RPMI8226 (cell line): ENCODE results near the gene UNC119.
A peak's percentile ranks its signal among the peaks of the same experiment; 100 is the strongest.
"Not testable (repeated sequence)": the region's sequence is repeated elsewhere in the genome, so short reads cannot be mapped to it uniquely, and the experiment has no call there.

Source experiments
- DNase-seq: peaks from one replicate; pipeline ENCODE4 v3.0.0-alpha.2; 2015

UNC119 gene

DNA sequence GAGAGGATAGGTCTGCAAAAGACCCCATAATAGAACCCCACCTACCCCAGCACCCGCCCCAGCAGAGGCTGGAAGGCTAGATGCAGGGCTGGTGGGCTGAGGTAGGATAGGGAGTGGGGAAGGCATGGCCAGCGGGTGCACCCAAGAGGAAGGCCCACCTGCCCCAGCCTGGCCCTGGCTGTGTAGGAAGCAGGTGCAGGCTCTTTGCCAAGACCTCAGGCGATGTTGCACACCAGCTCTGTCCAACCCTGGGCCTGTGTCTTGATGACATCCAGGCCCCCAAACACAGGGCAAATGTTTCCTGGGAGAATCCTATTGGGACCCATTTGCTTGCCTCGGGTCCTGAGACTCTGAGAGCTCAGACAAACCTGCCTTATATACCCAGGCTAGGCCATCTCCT is 12.2 kb downstream of the UNC119 start:
- DNase-seq, result no peak

DNA sequence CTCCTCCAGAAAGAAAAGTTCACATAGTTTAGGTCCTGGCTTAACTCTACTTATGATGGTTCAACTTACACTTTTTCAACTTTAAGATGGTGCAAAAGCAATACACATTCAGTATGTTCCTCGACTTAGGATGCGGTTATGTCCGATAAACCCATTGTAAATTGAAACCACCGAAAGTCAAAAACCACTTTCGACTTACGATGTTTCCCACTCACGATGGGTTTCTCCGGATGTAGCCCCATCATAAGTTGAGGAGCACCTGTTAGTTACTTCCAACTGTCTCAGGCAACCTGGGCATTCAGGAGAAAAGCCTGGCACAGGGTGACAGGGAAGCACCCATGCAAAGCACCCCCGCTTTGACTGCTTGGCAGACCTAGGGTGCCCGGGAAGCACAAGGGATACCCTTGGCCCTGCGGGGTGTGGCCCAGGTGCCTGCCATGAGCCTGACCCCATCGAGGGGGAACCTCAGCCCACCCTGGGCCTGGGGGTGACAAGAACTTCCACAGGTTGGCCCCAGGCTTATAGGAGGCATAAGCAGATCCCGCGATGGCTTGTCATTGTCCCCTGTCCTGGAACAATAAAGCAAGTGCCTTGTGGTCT is 14.0 kb downstream of the UNC119 start:
- DNase-seq, result peak; percentile 41

DNA sequence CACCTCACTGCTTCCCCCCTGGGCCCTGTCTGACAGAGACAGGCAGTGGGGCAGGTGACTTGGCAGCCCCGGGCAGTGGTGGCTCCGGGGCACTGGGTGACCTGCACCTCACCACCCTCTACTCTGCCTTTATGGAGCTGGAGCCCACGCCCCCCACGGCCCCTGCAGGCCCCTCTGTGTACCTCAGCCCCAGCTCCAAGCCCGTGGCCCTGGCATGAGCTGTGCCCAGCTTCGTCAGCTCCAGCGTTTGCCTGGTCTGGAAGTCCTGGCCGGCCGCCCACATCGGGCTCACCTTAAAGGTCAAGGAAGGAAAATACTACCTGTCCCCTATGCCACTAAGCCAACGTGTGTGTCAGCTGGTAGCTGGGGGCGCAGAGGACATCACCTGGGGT is 15.2 kb downstream of the UNC119 start:
- DNase-seq, result no peak

DNA sequence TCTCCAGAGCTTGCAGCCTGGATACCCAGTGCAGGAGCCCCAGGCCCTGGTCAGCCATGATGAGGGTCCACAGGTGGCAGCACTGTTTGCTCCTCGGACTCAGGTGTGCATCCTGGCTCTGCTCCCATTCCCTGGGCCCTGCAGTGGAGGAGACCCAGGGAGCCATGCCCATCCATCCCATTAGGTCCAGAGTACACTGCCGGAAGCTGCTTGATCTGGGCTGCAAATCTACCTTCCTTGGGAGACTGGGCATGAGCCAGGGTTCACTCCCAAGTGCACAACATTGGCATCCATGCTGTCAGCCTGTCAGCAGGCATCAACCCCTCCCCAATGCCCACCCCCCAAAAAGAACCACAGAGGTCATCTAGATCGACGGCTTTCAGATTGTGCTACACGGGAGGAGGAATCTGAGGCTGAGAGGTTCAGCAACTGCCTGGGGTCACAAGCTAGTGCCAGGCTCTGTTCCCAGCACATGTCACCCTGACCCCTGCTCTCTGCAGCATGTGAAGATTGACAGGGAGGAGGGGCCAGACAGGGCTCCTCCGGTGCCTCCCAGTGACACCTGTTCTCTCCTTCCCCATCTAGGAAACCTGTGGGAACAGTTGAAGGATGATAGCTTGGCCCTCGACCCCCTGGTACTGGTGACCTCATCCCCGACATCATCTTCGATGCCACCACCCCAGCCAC is 15.7 kb downstream of the UNC119 start:
- DNase-seq, result no peak

DNA sequence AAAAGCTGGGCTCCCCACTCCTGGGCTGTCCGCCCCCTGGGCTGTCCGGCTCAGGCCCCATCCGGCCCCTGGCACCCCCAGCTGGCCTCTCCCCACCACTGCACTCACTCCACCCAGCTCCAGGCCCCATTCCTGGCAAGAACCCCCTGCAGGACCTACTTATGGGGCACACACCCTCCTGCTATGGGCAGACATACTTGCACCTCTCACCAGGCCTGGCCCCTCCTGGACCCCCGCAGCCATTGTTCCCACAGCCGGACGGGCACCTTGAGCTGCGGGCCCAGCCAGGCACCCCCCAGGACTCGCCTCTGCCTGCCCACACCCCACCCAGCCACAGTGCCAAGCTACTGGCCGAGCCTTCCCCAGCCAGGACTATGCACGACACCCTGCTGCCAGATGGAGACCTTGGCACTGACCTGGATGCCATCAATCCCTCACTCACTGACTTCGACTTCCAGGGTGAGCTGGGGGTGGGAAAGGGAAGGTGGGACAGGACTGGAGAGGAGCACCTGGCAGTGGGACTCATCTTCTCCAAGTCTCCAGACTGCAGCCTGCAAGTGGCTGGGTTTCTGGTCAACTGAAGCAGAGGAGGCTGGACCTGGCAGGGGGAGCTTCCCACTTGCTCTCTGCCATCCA is 17.6 kb downstream of the UNC119 start:
- DNase-seq, result no peak

DNA sequence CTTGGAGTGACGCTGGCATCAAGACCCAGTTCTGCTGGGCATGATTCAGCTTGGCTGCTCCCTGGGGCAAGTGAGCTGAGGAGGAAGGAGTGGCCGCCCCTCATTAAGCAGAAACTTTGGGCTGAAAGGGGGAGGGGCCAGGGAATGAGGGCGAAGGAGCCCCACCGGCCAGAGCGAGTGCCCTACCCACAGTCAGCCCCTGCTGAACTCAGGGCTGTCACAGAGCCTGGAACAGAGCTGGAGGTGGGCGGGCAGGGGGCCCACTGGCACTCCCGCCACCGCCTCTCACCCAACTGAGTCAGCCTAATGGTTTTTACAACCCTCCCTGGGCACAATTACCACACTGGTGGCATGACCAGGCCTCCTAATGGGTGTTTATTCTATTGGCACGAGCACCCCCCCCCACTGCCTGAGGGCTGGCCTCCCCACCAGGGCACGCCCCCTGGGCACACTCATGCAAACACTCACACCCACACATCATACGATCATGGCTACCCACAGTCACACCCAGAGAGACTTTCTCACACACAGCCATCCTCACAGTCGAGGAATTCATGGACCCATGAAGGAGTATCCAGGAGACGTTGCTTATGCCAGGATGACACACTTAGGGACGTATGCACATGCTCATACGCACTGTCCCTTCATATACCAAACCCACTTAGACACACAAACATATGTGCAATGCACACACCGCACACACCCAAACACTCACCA is 19.2 kb downstream of the UNC119 start:
- no peak for DNase-seq

DNA sequence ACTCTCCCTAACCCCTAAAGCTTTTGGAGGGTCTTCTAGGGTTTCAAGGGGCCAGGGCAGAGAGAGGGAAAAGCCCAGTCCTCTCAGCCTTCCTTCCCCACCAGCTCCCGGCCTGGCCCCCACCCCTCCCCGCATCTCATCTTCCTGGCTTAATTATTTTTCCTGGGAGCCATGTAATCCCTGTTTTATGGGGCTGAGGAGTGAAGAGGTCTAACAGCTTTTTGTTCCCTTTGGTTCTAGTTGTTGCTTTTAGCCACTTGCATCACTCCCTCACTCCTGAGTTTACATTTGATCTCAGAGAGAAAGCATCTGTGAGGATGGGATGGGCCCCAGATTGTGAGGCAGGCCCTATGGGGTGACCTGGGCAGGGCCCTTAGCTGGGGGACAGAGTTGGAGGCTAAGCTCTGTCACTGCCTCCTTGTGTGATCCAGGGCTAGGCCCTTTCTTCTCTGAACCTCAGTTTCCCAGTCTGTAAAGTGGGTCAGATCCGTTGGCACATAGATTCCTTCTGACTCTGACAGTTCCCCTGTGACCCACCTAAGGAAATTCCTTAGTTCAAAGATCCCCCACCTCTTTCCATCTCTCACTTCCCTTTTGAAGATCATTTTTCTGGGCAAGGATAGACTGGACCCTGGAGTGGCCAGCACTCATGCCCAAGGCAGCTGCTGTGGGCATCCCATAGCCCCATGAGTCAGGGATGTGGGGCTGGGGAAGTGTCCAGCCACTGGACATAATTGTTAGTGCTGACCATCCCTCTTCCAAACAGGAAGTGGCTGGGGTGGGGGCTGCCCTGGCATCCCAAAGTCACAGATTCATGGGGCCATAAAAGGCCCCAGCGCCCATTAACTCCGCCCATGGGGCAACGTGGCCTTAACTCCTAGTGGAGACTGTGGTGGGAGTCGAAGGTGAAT is 20.1 kb downstream of the UNC119 start:
- DNase-seq, result no peak

DNA sequence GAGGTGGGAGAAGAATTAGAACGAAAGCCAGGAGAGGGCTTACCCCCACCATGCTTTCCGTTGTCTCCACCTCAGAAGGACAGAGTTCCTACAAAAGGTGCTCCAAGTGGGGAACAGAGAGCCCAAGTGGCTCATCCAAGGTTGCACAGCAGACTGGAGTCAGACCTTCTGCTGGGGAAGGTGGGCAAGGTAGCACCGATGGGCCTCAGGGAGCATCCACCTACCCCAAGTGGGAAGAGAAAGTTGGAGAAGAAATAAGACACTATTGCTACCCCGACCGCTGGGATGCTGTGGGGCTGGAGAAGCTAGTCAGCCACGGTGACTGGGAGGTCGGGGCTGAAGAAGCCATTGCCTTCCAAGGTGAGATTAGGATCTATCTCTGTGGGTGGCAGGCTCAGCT is 21.5 kb downstream of the UNC119 start:
- DNase-seq, result no peak

DNA sequence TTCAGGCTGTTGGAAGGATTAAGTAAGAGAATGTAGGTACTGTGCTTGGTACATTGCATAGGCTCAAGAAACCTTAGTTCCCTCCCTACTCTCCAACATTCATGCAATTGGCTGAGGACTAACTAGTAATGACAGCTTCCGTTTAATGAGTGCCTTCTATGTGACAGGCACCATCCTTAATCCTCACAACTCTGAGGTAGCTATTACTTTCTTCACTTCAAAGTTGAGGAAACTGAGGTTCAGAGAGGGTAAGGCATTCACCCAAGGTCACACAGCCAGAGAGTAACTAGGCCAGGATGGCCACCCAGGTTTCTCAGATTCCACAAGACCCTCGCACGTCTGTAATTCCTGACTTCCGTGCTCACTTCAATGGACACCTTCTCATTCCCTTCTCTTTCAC is 22.2 kb downstream of the UNC119 start:
- DNase-seq, result no peak

DNA sequence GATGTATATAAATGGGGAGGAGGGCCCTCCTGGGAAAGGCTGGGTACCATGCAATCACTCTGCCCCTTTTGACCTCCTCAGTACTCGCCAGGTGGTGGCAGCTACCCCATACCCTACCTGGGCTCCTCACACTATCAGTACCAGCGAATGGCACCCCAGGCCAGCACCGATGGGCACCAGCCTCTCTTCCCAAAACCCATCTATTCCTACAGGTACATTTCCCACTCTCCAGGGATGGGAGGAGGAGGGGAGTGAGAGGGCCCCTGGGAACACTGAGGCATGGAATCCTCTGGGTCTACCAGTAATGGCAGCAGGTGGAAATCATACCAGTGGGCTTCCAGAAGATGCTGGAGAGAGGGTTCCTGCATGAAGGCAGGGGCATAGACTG is 23.4 kb downstream of the UNC119 start:
- DNase-seq, result no peak

DNA sequence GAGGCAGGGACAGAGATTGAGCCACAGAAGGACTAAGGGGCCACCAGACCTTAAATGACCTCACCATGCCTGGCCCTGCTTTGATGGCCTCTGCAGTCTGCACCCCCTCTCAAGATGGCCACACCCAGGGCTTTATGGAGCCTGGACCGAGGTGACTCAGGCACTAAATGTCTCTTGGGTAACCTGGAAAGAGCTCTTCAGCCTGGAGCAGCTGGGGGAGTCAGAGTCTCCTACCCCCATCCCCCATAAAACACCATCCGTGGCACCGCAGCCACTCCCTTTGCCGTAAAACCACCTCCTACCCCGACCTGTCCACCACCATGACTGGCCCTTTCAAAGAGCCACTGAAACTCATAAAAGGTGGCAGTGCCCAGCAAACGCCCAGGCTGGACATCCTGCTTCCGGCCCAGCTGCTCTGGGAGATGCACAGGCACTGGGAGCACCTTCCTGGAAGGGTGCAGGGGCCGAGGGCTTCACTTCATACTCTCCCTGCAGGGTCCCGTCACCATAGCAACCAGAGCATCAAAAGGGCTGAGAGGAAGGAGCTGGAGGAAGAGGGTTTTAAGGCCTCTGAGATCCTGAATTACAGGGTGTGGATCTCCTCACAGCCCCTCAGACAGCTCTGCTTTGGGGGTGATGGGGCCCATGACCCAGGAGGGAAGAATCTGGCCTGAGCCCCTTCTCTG is 24.0 kb downstream of the UNC119 start:
- no peak for DNase-seq

DNA sequence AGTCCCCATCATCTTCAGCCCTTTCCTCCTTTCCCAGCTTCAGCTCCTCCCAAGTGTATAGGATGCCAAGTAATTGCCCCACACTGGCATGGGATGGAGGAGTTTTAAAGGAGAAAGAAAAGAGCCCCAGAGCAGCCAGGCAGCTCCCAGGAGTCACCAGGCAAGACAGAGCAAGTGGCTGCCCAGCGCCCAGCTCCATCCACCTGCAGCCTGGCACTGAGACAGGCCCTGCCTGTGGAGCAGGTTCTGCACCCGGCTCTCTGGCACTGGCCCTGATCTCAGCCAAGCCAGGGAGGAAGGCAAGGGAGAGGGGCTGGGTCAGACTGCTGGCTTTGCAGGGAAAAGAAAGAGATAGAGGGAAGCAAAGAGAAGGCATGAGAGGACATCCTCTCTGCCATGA is 24.6 kb downstream of the UNC119 start:
- no peak for DNase-seq

DNA sequence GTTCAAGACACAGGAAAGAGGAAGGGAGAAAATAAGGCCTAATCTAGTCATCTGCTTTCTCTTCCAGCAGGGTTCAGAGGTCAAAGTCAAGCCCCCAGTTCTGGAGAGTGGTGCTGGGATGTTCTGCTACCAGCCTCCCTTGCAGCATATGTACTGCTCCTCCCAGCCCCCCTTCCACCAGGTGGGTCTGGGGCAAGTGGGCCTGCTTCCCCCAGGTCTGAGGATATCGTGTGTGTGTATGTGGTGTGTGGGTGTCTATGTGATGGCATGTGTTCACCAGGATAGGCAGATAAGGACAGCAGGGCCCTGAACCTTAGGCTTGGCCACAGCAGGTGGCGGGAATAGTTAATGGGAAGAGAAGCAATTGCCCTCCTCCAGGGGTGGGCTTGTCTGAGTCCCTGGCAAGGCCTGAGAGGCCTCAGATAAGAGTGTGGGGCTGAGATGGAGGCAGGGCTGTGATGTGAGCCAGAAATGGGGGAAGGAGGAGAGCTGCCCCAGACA is 25.2 kb downstream of the UNC119 start:
- no peak for DNase-seq

DNA sequence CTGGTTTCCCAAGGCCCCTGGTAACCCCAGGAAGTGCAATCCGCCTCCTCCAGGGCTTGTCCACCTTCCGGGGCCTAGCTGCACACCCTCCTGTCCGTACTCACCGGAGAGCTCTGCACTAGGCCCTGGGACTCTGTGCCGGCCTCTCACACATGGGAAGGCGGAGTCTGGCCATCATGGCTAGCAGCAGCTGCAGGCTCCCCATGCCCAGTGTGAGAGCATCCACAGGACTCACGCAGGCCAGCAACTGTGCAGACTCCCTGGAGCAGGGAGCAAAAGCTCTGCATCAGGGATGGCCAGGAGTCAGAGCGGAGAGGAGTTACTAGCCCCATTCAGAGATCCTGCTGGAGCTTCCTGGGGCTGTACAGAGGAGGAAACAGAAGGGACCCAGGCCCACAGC is 26.0 kb downstream of the UNC119 start:
- no peak for DNase-seq

DNA sequence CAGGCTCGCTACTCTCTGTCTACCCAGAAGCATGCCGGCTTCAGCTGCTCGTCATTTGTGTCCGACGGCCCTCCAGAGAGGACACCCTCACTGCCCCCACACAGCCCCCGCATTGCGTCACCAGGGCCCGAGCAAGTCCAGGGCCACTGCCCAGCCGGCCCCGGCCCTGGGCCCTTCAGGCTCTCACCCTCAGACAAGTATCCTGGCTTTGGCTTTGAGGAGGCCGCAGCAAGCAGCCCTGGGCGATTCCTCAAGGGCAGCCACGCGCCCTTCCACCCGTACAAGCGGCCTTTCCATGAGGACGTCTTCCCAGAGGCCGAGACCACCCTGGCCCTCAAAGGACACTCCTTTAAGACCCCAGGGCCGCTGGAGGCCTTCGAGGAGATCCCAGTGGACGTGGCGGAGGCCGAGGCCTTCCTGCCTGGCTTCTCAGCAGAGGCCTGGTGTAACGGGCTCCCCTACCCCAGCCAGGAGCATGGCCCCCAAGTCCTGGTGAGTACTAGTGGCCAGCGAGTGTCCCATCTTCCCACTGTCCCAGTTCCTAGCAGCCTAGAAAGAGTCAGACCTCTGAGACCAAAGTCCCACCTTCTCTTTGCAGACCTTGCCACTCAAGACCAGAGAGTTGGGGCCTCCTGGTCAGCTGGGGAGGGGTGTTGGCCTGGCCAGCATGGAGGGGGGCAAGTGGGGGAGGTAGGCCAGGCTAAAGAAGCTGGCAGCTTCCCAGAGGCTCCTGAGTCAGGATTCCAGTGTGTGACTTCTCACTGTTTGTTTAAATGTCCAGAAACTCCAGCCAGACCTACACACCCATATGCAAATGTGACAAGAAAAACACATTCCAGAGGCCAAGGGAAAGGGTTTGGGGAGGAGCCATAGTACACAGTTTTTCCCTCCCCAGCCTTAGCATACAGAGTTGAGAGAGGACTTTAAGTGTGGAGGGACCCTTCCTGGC is 27.7 kb downstream of the UNC119 start:
- DNase-seq, result no peak

DNA sequence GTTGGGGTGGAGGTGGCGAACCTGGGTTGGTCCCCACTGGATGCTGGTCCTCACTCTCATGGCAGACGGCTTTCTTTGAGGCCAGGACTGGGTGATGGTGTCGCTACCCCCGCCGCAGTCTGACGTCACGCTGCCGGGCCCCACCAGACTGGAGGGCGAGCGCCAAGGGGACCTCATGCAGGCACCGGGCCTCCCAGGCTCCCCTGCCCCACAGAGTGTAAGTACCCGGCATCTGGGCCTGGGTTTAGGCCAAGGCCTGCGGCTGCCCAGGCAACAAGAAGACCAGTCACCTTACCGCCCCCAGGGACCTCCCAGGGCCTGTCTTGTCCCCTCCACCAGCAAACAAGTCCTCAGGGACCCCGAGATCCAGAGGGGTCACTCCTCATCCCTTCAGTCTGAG is 28.5 kb downstream of the UNC119 start:
- no peak for DNase-seq

DNA sequence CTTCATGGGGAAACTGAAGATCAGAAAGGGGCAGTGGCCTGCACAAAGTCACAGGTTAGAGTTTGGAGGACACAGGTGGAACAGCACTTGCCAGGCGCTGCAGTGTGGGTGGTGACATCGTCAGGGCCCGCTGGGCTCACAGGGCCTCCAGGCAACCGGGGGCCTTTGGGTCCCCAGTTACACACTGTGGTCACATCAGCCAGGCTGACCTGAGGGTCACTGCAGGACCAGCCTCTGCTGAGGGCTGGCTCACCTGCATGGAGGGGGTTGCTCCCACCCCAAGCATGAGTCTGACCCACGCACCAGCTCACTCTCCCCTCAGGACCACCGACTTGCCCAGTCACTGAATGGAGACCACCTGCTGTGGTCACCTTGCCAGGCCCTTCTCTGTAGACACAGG is 29.2 kb downstream of the UNC119 start:
- no peak for DNase-seq

DNA sequence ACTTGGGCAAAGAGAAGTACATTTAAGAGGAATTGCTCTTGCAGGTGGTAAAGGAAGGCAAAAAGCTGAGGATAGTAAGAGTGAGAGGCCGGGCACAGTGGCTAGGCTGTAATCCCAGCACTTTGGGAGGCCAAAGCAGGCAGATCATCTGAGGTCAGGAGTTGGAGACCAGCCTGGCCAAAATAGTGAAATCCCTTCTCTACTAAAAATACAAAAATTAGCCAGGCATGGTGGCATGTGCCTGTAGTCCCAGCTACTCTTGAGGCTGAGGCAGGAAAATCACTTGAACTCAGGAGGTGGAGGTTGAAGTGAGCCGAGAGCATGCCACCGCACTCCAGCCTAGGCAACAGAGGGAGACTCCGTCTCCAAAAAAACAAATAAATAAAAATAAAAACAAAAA is 30.1 kb downstream of the UNC119 start:
- DNase-seq, result not testable (repeated sequence)

DNA sequence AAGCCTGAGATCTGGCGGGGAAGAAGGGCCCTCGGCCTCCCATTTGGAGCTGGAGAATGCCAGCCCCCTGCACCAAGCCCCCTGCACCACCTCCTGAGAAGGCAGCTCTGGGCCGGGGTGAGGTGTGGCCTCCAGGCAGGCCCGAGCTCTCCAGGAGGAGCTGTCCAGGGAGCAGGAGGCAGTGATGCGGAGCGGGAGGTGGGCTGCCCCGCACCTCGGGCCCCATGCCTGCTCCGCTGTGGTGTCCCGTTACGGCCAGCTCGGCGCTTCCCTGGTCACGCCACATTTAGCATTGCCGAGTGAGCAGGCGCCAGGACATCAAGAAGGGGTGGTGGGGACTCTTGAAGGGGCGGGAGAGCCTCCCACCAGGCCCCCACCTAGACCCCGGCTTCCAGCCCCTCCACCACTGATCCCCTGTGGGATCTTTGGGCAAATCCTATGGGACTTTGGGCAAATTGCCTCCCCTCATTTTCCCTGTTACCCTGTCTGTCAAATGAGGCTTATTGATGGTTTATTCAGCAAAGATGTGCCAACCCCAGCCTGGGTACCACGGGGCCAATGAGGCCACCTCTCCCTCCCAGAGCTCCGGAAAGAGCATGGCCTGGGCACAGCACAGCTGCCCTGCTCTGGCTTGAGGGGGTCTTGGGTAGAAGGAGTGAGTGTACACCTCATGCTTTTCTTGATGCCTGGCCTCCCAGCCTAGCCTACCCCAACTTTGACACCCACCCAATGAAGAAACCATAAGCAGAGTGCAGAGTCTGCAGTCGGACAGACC is 30.9 kb downstream of the UNC119 start:
- no peak for DNase-seq

DNA sequence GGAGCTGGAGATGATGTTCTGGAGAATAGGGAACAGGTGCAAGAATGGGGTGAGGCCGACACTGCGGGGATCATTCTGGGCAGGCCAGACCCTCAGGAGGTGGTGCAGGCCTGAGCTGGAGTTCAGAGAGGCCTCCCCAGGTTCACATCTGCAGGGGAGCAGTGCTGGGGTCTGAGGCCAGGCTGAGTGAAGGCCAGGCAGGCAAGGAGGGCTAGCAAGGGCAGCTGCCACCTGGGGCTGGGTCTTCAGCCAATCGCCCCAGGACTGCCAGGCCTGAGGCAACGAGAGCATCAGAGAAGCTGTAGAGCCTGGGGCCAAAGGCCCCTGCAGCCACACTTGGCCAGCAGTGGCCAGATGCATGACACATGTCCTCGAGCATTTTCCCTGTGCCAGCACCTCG is 31.7 kb downstream of the UNC119 start:
- no peak for DNase-seq
